H1 (cell line): Measurements from ENCODE around the gene SAMM50. TPM values are rescaled to one million over a fixed set of nuclear protein-coding genes. Genes with fewer than 3 reads are reported as not detected.

ENCODE experiments used
- polyA plus RNA-seq, 7 experiments: library from polyadenylated mRNA; depleted of rRNA in 3 of 7; stranded (reverse) in 5 of 7; unstranded in 2 of 7; fragments of >200 nt in 5 of 7; fragments of 200-250 nt in 2 of 7; gene quantifications; 1 replicate in 5 of 7; 2 replicates in 1 of 7; 4 replicates in 1 of 7; pipeline versions ENCODE4 v1.2.1 to v1.2.3, GENCODE V29; 2011 to 2013; ENCODE audit warnings: missing spikeins in 2 of 7, mixed read lengths in 2 of 7
- total RNA-seq: library from RNA; stranded (reverse); fragmentation: NEBNext Ultra II Directional; extraction: Animal tissue kit (Norgen Biotek cat#: 25700); gene quantifications from 2 replicates; pipeline ENCODE4 v1.2.1, GENCODE V29; 2021
- TF ChIP-seq, protein P1 (sequence below): fragments of 300-600 bp; sonication (generic); IDR thresholded peaks from 2 replicates; pipeline ENCODE4 v1.7.1; 2012; ENCODE audit warnings: low read length, moderate library complexity, mild to moderate bottlenecking, inconsistent platforms; ENCODE audit not compliant: insufficient replicate concordance

Gene SAMM50
- total and polyA plus RNA-seq, 2 of the 8 experiments (the other 6 are each of a cell fraction or from before 2014, with no cell fraction given): 45.4 to 70.3 TPM

DNA sequence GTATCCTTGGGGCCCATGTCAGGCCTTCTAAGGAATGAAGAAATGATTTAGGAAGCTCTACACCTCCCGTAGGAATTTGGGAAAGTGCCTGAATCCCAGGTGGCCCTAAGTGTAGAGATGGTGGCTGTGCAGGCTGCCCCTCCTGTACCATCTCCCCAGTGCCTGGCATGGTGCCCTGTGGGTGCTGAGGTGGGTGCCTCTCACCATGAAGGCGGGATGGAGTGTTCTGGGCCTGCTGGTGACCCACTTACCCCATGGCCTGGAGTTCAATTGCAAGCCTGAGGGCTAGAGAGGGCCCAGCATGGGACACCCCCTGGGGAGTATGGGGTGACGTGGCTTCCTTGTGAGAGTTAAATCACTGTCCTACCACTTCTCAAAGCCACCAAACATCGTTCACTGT lies 19.8 kb downstream of the SAMM50 start (continued):
- TF ChIP-seq, protein P1, sequence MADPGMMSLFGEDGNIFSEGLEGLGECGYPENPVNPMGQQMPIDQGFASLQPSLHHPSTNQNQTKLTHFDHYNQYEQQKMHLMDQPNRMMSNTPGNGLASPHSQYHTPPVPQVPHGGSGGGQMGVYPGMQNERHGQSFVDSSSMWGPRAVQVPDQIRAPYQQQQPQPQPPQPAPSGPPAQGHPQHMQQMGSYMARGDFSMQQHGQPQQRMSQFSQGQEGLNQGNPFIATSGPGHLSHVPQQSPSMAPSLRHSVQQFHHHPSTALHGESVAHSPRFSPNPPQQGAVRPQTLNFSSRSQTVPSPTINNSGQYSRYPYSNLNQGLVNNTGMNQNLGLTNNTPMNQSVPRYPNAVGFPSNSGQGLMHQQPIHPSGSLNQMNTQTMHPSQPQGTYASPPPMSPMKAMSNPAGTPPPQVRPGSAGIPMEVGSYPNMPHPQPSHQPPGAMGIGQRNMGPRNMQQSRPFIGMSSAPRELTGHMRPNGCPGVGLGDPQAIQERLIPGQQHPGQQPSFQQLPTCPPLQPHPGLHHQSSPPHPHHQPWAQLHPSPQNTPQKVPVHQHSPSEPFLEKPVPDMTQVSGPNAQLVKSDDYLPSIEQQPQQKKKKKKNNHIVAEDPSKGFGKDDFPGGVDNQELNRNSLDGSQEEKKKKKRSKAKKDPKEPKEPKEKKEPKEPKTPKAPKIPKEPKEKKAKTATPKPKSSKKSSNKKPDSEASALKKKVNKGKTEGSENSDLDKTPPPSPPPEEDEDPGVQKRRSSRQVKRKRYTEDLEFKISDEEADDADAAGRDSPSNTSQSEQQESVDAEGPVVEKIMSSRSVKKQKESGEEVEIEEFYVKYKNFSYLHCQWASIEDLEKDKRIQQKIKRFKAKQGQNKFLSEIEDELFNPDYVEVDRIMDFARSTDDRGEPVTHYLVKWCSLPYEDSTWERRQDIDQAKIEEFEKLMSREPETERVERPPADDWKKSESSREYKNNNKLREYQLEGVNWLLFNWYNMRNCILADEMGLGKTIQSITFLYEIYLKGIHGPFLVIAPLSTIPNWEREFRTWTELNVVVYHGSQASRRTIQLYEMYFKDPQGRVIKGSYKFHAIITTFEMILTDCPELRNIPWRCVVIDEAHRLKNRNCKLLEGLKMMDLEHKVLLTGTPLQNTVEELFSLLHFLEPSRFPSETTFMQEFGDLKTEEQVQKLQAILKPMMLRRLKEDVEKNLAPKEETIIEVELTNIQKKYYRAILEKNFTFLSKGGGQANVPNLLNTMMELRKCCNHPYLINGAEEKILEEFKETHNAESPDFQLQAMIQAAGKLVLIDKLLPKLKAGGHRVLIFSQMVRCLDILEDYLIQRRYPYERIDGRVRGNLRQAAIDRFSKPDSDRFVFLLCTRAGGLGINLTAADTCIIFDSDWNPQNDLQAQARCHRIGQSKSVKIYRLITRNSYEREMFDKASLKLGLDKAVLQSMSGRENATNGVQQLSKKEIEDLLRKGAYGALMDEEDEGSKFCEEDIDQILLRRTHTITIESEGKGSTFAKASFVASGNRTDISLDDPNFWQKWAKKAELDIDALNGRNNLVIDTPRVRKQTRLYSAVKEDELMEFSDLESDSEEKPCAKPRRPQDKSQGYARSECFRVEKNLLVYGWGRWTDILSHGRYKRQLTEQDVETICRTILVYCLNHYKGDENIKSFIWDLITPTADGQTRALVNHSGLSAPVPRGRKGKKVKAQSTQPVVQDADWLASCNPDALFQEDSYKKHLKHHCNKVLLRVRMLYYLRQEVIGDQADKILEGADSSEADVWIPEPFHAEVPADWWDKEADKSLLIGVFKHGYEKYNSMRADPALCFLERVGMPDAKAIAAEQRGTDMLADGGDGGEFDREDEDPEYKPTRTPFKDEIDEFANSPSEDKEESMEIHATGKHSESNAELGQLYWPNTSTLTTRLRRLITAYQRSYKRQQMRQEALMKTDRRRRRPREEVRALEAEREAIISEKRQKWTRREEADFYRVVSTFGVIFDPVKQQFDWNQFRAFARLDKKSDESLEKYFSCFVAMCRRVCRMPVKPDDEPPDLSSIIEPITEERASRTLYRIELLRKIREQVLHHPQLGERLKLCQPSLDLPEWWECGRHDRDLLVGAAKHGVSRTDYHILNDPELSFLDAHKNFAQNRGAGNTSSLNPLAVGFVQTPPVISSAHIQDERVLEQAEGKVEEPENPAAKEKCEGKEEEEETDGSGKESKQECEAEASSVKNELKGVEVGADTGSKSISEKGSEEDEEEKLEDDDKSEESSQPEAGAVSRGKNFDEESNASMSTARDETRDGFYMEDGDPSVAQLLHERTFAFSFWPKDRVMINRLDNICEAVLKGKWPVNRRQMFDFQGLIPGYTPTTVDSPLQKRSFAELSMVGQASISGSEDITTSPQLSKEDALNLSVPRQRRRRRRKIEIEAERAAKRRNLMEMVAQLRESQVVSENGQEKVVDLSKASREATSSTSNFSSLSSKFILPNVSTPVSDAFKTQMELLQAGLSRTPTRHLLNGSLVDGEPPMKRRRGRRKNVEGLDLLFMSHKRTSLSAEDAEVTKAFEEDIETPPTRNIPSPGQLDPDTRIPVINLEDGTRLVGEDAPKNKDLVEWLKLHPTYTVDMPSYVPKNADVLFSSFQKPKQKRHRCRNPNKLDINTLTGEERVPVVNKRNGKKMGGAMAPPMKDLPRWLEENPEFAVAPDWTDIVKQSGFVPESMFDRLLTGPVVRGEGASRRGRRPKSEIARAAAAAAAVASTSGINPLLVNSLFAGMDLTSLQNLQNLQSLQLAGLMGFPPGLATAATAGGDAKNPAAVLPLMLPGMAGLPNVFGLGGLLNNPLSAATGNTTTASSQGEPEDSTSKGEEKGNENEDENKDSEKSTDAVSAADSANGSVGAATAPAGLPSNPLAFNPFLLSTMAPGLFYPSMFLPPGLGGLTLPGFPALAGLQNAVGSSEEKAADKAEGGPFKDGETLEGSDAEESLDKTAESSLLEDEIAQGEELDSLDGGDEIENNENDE: no peak
- TF ChIP-seq, all 59 proteins: peak for 0
